ENCODE results near the gene AHNAK2. TPM values are rescaled to one million over a fixed set of nuclear protein-coding genes. Genes with fewer than 3 reads are reported as not detected.

Gene AHNAK2
- polyA plus RNA-seq, 4 donors, result under 0.01 to 6.3 (median 0.17) TPM

DNA sequence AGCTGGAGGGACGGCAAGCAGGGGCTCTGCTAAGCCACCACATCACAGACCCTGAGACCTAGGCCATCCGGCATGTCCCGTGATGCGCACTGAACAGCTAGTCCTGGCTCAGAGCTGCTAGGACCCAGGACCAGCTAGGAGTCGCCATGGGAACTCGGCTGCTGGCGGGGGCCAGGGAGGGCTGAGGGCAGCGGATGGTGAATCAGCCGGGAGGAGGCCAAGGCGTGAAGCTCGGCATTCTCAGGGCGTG, 5.1 kb downstream of the AHNAK2 start:
- WGBS, 3 donors, result 28 to 44% (median 35%) methylated on average over 11 to 12 of the region's 12 CpGs
- FAIRE-seq, result no peak
- Histone ChIP-seq H3K9me3 (ENCODE audit: control insufficient read depth in 2 of 2, insufficient read depth in 1 of 2, low read depth in 1 of 2, low read length in 1 of 2) (no peaks in the 10 kb centered on the region), H3K36me3 (ENCODE audit: control insufficient read depth in 3 of 3, insufficient read depth in 2 of 3, low read depth in 1 of 3, low read length in 3 of 3) (no peaks in the 10 kb centered on the region), H3K27ac (ENCODE audit: low read depth in 1 of 3, low read length in 2 of 3) (peak overlapping the region in 1 of 3 donors; percentile 82), H3K4me1 (ENCODE audit: control insufficient read depth in 3 of 3, insufficient read depth in 2 of 3, low read depth in 1 of 3, low read length in 2 of 3) (peaks cover 1 to 62% (median 5%) of the 10 kb centered on the region in 3 donors), H3K27me3 (ENCODE audit: control insufficient read depth in 3 of 3, insufficient read depth in 3 of 3, low read length in 3 of 3) (peaks cover under 1 to 35% (median 4%) of the 10 kb centered on the region in 3 donors), H3K4me3 (ENCODE audit: low read depth in 1 of 3, low read length in 3 of 3) (no peak overlapping the region)
- DNase-seq, result peak in 1 of 2 donors; percentile 80

DNA sequence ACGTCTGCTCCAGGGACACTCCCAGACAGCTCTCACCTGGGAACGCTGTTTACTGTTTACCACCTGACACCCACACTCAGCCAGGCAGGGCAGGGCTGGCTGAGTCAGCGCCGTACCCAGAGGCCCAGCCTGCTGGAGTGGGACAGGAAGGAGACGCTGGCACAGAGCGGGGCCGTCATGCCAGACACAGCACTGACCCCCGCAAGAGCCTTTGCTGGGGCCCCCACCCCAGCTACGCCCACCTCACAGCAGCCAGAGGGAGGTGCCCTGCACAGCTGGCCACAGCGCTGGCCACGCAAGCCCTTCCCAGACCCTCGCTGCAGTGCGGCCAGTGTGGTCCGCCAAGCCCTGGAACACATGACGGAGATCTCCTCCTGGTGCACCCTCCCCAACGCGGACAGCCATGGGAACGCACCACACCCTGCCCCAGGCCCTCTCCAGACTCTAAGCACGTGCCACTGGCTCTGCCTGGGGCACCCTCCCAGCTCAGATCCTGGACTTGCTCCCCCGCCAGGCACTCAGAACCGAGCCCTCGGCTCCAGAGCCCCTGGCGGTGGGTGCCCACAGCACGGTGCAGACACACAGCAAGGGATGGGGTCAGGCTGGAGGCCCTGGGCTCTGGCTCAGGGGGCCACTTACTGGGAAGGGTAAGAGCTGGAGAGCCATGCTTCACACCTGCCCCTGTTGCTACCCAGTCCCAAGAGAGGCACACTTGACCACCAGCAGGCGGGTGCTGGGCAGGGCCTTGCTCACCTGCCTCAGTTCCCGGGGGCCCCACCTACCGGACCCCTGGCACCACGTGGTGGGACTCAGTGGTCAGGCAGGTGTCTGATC, 5.7 kb downstream of the AHNAK2 start:
- Histone ChIP-seq H3K27ac (ENCODE audit: low read depth in 1 of 3, low read length in 2 of 3) (peak overlapping the region in 2 of 3 donors; percentile 2 to 82), H3K36me3 (ENCODE audit: control insufficient read depth in 3 of 3, insufficient read depth in 2 of 3, low read depth in 1 of 3, low read length in 3 of 3) (no peaks in the 10 kb centered on the region), H3K27me3 (ENCODE audit: control insufficient read depth in 3 of 3, insufficient read depth in 3 of 3, low read length in 3 of 3) (peaks cover 4 to 37% (median 4%) of the 10 kb centered on the region in 3 donors), H3K4me3 (ENCODE audit: low read depth in 1 of 3, low read length in 3 of 3) (no peak overlapping the region), H3K9me3 (ENCODE audit: control insufficient read depth in 2 of 2, insufficient read depth in 1 of 2, low read depth in 1 of 2, low read length in 1 of 2) (no peaks in the 10 kb centered on the region), H3K4me1 (ENCODE audit: control insufficient read depth in 3 of 3, insufficient read depth in 2 of 3, low read depth in 1 of 3, low read length in 2 of 3) (peaks cover under 1 to 64% (median 5%) of the 10 kb centered on the region in 3 donors)
- FAIRE-seq, result no peak
- peak; percentile 85 to 91 for DNase-seq
- WGBS, 3 donors, result 23 to 58% (median 46%) methylated on average over 27 to 28 of the region's 28 CpGs

DNA sequence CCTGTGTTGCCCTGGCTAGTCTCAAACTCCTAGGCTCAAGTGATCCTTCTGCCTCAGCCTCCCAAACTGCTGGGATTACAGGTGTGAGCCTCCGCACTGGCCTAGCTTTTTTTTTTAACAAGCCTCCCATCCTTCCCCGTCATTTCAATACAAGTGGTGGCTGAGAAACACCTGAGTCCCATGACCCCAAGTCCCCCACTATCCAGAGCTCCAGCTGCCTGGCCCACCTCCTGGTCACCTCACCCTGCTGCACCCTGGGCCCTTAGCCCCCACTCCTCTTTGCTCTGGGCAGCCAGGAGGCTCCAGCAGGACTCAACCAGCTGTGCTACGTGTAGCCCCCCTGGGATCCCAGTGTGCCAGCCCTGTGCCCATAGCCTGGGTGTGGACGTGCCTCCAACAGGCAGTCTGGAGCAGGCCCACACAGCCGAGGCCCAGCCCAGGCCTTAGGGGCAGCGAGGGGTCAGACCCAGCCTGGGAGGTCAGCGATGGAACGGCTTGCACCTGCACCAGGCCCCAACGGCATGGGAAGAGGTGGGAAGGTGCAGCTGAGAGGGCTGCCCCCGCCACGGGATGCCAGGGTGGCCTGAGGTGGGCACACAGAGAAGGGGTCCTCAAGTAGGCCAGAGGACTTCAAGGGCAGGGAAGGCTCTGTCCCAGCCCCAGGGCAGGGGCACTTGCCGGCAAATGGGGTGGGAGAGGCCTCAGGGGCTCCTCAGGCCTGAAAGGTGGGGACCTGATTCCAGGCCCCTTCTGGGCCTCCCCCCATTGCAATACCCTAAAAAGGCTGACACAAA, 6.5 kb downstream of the AHNAK2 start:
- FAIRE-seq (no peak), DNase-seq (no peak)
- H3K27me3 ChIP-seq (ENCODE audit: control insufficient read depth in 3 of 3, insufficient read depth in 3 of 3, low read length in 3 of 3), result peaks cover 0 to 37% (median 4%) of the 10 kb centered on the region in 3 donors
- H3K4me3 ChIP-seq (ENCODE audit: low read depth in 1 of 3, low read length in 3 of 3), result no peak overlapping the region
- H3K27ac ChIP-seq (ENCODE audit: low read depth in 1 of 3, low read length in 2 of 3), result no peak overlapping the region
- no peaks in the 10 kb centered on the region for H3K9me3 ChIP-seq (ENCODE audit: control insufficient read depth in 2 of 2, insufficient read depth in 1 of 2, low read depth in 1 of 2, low read length in 1 of 2)
- H3K36me3 ChIP-seq (ENCODE audit: control insufficient read depth in 3 of 3, insufficient read depth in 2 of 3, low read depth in 1 of 3, low read length in 3 of 3), result no peaks in the 10 kb centered on the region
- 68 to 85% (median 77%) methylated on average over 12 of the region's 12 CpGs for WGBS, 3 donors
- peaks cover 0 to 63% (median 5%) of the 10 kb centered on the region in 3 donors for H3K4me1 ChIP-seq (ENCODE audit: control insufficient read depth in 3 of 3, insufficient read depth in 2 of 3, low read depth in 1 of 3, low read length in 2 of 3)

DNA sequence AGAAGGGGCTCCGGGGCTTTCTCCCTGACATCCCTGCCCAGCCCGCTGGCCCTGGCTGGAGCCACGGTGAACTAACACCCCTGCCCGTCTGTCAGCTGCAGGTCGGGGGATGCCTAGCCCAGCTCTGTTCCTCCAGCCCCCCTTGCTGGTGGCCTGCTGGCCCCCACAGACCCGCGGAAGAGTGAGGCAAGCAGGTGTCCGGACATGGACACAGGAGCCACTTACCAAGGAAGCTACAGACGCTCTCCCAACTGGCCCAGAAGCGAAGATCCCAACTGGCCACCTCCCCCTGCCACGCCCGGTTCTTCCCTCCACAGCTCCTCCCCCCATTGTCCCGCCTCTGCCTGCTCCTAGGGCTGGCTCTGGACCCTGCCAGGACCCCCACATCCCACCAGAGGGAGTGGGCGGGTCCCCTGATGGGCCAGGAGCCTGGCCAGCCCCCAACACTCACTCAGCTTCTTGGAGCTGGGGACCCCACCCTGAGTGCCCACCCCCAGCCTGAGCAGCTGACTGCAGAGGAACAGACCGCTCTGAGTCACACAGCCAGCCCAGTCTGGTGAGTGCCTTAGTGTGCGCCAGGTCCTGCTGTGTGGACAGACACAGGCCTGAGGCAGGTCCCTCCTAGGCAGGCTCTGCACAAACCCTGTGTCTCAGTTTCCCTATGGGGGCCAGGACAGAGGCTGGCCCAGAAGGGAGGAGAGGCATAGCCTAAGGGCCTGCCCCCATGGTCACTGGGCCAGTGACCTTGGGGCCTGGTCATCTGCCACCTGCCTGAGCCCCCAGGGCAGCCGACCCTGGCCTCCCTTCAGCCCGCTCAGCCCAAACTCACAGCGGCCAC, 7.7 kb downstream of the AHNAK2 start:
- Histone ChIP-seq H3K36me3 (ENCODE audit: control insufficient read depth in 3 of 3, insufficient read depth in 2 of 3, low read depth in 1 of 3, low read length in 3 of 3) (no peaks in the 10 kb centered on the region), H3K27ac (ENCODE audit: low read depth in 1 of 3, low read length in 2 of 3) (no peak overlapping the region), H3K27me3 (ENCODE audit: control insufficient read depth in 3 of 3, insufficient read depth in 3 of 3, low read length in 3 of 3) (peaks cover 0 to 35% (median 4%) of the 10 kb centered on the region in 3 donors), H3K4me1 (ENCODE audit: control insufficient read depth in 3 of 3, insufficient read depth in 2 of 3, low read depth in 1 of 3, low read length in 2 of 3) (peaks cover 0 to 51% (median 5%) of the 10 kb centered on the region in 3 donors), H3K9me3 (ENCODE audit: control insufficient read depth in 2 of 2, insufficient read depth in 1 of 2, low read depth in 1 of 2, low read length in 1 of 2) (no peaks in the 10 kb centered on the region), H3K4me3 (ENCODE audit: low read depth in 1 of 3, low read length in 3 of 3) (no peak overlapping the region)
- WGBS, 3 donors, result 75 to 84% (median 79%) methylated on average over 17 to 19 of the region's 19 CpGs
- FAIRE-seq, result no peak
- DNase-seq, result no peak

DNA sequence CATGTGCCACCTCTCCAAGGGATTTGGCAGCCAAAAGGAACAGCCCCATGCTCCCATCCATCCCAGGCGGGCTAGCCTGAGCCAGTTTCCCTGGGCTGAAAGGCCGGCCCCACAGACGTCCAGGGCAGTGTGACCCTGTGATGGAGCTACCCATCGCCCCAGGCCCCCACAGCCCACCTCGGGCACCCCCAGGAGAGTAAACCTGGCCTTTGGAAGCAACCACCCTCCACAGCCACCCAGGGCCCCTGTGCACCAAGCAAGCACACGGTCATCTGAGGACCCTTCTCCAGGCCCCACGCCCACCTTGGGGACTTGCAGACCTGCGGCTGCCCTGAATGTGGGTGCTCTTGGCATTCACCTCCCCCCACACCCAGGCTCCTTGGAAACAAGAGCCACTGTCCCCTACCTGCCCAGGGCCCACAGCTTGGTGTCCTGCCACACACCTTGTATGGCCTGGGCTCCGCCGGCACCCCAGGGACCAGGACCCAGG, 8.4 kb downstream of the AHNAK2 start:
- DNase-seq, result no peak
- H3K27me3 ChIP-seq (ENCODE audit: control insufficient read depth in 3 of 3, insufficient read depth in 3 of 3, low read length in 3 of 3), result peaks cover 0 to 35% (median 4%) of the 10 kb centered on the region in 3 donors
- no peak for FAIRE-seq
- peaks cover 0 to 50% (median 5%) of the 10 kb centered on the region in 3 donors for H3K4me1 ChIP-seq (ENCODE audit: control insufficient read depth in 3 of 3, insufficient read depth in 2 of 3, low read depth in 1 of 3, low read length in 2 of 3)
- 86 to 91% (median 86%) methylated on average over 10 of the region's 10 CpGs for WGBS, 3 donors
- no peaks in the 10 kb centered on the region for H3K9me3 ChIP-seq (ENCODE audit: control insufficient read depth in 2 of 2, insufficient read depth in 1 of 2, low read depth in 1 of 2, low read length in 1 of 2)
- H3K36me3 ChIP-seq (ENCODE audit: control insufficient read depth in 3 of 3, insufficient read depth in 2 of 3, low read depth in 1 of 3, low read length in 3 of 3), result no peaks in the 10 kb centered on the region
- H3K27ac ChIP-seq (ENCODE audit: low read depth in 1 of 3, low read length in 2 of 3), result no peak overlapping the region
- no peak overlapping the region for H3K4me3 ChIP-seq (ENCODE audit: low read depth in 1 of 3, low read length in 3 of 3)

DNA sequence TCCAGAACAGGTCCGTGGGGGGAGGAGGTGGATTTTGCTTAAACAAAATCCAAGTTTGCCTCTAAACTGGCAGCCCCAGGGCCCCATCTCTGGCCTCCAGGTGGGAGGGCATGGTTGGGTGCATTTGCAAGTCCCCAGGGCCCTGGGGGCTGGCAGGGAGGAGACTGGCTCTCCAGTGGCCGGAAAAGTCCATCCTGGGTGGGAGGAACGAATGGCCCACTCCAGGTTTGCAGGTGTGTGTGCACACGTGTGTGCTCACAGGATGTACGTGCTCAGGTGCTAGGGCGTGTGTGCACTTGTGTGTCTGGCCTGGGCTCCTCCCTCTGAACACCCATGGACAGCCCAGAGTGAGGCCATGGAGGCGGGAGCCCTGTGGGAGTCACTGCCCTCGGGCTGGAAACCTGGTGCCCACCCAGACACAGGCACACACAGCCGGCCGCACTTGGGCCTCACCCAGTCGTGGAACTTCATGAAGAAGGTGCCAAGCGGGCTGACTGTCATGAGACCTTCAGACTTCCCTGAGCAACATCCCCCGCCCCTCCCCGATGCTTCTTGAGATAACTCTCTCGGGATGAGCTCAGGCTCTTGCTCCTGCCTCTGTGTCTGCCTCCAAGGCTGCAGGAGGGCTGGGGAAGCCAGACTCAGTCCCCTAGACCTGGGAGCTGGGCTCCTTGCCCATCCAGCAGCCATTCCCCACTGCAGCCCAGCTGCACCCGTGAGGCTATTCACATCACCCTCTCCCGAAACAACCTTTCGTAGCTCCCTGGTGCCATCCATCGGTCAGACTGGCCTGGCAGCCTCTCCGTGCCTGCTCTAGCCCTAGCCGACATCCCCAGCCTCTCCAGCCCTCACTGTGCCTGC, 9.4 kb downstream of the AHNAK2 start:
- H3K9me3 ChIP-seq (ENCODE audit: control insufficient read depth in 2 of 2, insufficient read depth in 1 of 2, low read depth in 1 of 2, low read length in 1 of 2), result no peaks in the 10 kb centered on the region
- H3K4me1 ChIP-seq (ENCODE audit: control insufficient read depth in 3 of 3, insufficient read depth in 2 of 3, low read depth in 1 of 3, low read length in 2 of 3), result peaks cover 0 to 44% (median 5%) of the 10 kb centered on the region in 3 donors
- peaks cover 0 to 35% (median 4%) of the 10 kb centered on the region in 3 donors for H3K27me3 ChIP-seq (ENCODE audit: control insufficient read depth in 3 of 3, insufficient read depth in 3 of 3, low read length in 3 of 3)
- DNase-seq (peak in 1 of 2 donors; percentile 63), FAIRE-seq (no peak)
- H3K27ac ChIP-seq (ENCODE audit: low read depth in 1 of 3, low read length in 2 of 3), result no peak overlapping the region
- 28 to 48% (median 36%) methylated on average over 21 of the region's 21 CpGs for WGBS, 3 donors
- no peaks in the 10 kb centered on the region for H3K36me3 ChIP-seq (ENCODE audit: control insufficient read depth in 3 of 3, insufficient read depth in 2 of 3, low read depth in 1 of 3, low read length in 3 of 3)
- H3K4me3 ChIP-seq (ENCODE audit: low read depth in 1 of 3, low read length in 3 of 3), result peak overlapping the region in 1 of 3 donors; percentile 18

DNA sequence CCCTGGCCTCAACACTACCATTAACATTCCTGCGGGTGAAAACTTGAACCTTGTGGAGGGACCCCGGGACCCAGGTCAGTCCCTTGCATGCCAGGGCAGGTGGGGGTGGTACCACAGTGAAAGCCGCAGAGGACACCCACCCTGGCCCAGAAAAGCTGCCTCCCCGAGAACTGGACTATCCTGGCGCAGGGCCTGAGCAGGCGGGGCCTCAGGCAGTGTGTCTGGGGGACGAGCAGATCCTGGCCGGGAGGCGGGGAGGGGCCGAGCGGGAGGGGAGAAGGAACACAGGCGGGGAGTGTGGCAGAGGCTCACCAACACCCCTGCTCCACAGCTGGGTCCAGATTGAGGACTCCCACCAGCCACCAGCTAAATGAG, 10.0 kb downstream of the AHNAK2 start:
- no peaks in the 10 kb centered on the region for H3K36me3 ChIP-seq (ENCODE audit: control insufficient read depth in 3 of 3, insufficient read depth in 2 of 3, low read depth in 1 of 3, low read length in 3 of 3)
- 7 to 13% (median 11%) methylated on average over 10 to 12 of the region's 12 CpGs for WGBS, 3 donors
- DNase-seq, result peak in 1 of 2 donors; percentile 56
- no peak for FAIRE-seq
- H3K4me3 ChIP-seq (ENCODE audit: low read depth in 1 of 3, low read length in 3 of 3), result peak overlapping the region in 1 of 3 donors; percentile 18
- peaks cover 0 to 38% (median 5%) of the 10 kb centered on the region in 3 donors for H3K4me1 ChIP-seq (ENCODE audit: control insufficient read depth in 3 of 3, insufficient read depth in 2 of 3, low read depth in 1 of 3, low read length in 2 of 3)
- no peaks in the 10 kb centered on the region for H3K9me3 ChIP-seq (ENCODE audit: control insufficient read depth in 2 of 2, insufficient read depth in 1 of 2, low read depth in 1 of 2, low read length in 1 of 2)
- H3K27ac ChIP-seq (ENCODE audit: low read depth in 1 of 3, low read length in 2 of 3), result no peak overlapping the region
- H3K27me3 ChIP-seq (ENCODE audit: control insufficient read depth in 3 of 3, insufficient read depth in 3 of 3, low read length in 3 of 3), result peaks cover 0 to 32% (median 4%) of the 10 kb centered on the region in 3 donors
